NCI-H748 (cell line): ENCODE results near the gene LUC7L3.

Experiments used
- DNase-seq: peaks from one replicate; lab custom pipeline; 2025; ENCODE audit not compliant: unreplicated experiment; lab: John Stamatoyannopoulos, UW

The LUC7L3 gene

GRCh38 chr17:50685691-50686493, 33.5 kb upstream of the LUC7L3 start:
- no peak for DNase-seq

- DNase-seq = no peak
These were observed 32.8 kb upstream of the LUC7L3 start for GRCh38 chr17:50686494-50687199.

DNA sequence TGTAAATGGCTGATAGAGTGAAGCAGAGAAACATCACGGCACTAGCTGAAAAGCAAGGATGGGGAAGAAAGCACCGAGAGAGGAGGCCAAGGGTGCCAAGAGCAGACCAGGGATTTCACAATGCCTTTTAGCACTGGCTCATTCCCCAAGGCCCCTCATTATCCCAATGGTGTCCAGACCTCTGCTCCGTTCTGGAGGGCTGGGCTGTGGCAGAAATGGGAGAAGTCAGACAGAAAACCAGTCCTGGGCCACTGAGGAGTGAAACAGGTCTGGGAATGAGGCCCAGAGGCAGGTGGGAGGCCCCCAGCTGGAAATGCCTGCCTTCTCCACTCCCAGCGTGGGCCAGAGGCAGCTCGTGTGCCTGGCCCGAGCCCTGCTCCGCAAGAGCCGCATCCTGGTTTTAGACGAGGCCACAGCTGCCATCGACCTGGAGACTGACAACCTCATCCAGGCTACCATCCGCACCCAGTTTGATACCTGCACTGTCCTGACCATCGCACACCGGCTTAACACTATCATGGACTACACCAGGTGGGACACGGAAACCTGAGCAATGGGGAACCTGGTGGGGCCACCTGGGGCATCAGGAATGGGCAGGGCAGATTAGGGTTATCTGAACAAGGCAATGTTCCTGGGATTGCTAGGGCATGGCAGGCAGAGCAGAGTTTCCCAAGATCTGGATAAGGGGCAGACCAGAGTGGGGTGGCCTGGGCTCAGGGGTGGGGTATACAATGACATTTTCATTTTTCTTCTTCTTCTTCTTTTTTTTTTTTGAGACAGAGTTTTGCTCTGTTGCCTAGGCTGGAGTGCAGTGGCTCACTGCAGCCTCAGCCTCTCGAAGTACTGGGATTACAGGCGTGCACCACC, 32.0 kb upstream of the LUC7L3 start:
- DNase-seq = no peak

DNA sequence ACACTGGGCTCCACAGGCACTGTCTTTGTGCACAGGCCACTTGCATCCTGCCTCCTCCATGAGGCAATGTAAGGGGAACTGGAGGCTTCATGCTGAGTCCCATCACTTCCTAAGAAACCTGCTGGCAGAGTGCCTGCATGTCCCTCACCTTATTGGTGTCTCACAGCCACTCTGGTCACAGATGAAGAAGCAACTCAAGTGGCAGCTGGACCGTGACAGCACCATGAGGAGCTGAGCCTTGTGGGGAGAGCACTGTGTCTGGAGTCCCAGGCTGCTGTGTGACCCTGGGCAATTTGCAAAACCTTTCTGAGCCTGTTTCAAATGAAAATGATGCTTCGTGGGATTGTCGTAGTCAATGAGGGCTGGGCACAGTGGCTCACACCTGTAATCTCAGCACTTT, 31.2 kb upstream of the LUC7L3 start:
- no peak for DNase-seq

DNA sequence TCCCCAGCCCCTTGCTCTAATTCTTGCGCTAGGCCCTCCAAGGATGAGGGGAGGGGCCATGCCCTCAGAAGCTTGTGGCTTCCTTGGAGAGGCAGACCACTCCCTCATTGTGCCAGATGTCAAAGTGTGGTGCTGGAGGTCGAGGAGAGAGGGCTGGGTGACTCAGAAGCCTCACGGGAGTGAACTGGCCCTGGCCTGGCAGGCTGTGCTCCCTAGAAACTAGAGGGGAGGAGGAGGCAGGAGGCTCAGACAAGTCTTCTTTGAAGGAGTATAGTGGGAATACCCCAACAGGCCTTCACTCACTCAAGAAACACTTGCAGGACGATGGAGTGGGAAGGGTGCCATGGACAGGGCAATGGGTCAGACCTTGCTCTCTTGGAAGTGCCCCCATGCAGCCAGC, 30.2 kb upstream of the LUC7L3 start:
- DNase-seq = no peak

DNA sequence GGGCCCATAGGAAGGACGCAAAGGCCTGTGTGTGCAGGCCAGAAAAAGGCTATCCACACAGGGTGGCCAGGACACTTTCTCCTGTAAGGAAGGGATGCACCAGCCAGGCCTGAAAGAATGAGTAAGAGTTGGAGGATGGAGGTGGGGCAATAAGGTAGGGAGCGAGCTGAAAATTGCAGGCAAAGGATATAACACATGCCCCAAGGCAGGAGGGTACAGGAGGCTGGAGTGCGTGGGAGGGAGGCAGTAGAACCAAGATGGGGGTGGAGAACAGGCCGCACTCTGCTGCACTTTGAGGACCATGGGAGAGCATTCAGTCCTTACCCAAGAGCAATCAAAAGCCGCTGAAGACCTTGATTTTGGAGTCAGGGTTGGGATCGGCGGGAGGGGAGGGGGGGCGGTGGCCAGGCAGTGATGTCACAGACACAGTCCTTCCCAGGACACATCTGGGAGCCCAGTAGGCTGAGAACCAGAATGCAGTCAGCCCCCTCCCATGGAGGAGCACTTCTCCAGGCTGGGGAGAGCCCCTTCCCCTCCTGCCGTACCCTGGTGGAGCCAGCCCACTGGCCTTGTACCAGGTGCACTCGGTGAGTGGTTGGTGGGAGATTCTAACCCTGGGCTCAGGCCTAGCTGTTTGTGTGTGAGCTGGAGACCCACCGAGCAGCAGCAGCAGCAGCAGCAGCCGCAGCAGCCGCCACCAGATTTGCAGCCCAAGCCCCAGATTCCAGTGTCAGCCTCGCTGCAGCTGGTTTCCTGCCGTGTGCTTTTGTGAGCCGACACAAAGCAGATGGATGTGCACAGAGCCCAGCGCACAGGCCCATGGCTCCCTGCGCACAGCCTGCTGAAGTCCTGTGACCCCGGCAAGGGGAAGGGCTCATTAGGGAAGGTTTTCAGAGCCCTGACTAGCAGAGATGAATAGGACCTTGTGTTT, 29.2 kb upstream of the LUC7L3 start:
- DNase-seq = no peak

GRCh38 chr17:50690887-50691549, 28.4 kb upstream of the LUC7L3 start:
- DNase-seq = no peak

DNA sequence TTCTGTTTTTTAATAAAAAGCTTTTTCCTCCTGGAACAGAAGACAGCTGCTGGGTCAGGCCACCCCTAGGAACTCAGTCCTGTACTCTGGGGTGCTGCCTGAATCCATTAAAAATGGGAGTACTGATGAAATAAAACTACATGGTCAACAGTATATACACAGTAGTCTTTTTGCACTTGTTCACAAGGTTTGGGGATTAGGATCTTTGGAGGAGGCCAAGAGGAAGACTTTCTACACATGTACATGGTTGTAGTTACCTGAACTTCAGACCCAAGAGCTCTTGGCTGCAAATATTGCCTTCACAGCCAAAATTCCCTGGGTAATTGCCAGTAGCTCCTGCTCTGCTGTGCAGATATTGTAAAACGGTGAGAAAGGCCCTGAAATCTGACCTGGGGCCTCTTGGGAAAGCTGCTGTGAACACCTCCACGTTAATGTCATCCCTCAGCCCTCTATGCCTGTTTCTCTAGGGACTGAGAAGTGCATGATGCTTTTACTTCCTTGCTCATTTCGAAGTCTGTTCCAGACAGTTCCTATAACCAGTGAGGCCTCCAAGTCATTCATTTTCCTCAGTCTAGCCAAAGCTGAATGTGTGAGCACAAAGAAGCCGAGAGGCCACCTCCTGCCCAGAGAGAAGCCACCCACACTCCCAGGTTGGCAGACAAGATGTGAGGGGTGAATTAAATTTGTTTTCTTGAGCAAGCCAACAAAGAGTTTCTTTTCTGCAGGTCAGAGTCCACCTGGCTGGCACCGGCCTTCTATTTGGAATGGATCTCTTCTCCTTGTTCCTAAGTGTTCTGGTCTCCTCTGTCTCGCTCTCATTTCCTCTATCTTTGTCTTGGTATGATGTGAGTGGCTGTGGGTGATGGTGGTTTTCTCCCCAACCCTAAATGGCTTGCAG, 27.6 kb upstream of the LUC7L3 start:
- no peak for DNase-seq

GRCh38 chr17:50692448-50693035, 26.9 kb upstream of the LUC7L3 start:
- DNase-seq = no peak

- no peak for DNase-seq
These were observed 26.2 kb upstream of the LUC7L3 start for GRCh38 chr17:50693036-50693682.

DNA sequence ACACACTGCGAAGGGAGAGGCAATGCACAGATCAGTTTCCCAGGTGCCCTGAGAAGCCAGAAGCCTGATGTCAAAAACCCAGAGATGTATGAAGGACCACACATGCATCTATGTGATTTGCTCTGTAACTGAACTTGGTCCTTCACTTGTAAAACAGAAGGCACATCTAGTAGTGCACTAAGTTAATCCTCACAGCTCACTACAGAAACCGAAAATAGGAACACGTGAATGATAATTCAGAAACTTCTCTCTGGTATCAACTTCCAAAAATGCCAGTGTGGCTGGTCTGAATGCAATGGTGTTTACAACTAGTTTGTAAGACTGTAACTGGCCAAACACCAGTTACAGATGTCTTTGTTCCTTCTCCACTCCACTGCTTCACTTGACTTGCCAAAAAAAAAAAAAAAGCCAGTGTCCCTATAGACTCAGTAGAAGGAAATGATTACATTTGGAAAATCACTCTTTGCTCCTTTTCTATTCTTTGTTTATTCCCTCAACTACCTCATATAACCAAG, 23.0 kb upstream of the LUC7L3 start:
- DNase-seq = no peak

DNA sequence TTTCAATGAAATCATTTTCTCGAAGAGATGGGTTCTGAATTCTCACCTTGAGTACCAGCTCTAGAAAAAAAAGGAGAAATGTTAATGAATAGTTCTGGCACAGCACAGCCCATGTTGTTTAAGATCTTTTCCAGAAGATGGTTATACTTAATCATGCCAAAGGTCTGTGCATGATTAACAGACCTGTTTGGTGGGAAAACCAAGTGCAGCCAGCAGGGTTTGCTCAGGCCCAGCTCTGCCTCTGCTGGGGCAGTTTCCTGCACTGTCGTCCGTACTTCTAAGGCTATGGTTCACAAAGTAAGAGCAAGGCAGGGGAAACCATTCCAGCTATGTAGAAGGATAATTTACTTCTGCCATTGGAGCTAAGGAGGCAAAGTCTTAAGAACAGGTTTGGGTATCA, 22.3 kb upstream of the LUC7L3 start:
- DNase-seq = no peak

DNA sequence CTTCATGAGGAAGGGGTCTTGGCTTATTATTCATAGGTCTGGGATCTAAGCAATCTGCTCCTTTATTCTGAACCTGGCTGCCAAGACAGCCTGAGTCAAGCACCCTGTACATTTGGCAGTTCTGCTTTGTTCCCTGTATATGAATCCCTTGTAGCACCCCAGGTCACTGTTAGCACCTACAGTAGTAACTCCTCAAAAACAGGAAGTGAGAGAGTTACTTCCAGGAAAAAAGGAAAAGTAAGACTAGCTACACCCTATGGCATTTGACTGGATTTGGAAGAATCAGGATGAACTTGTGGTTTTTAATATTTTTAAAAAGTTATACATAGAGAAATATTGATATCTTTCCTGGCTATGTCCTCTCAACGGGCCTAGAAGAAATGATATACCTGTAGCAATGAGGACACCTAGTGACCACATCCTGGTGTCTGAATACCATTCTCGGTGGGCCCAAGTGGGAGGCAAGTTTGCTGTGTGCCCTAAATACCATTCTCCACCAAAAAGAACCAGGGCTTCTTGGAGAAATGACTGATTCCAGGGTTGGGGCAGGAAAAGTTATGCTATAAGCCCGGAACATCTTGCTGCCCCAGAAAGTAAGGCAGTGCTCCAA, 21.6 kb upstream of the LUC7L3 start:
- no peak for DNase-seq

DNA sequence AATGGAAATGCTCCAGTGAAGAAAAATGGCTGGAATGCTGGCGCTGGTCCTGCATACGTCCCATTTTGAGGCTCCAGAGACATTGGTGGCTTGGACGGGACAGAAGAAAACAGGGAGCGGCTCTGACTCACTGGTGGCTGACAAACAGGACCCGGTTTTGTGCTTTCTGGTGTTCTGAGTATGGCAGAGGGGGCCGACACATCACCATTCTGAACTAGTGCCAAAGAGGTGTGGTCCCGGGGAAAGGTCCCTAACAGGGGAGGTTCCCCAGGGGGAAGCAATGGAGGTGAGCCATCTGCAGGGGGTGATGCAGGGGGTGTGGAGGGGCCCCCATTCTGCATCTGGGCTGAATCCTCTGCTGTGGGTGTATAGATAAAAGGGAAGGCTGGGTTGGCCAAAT, 20.0 kb upstream of the LUC7L3 start:
- DNase-seq = no peak

GRCh38 chr17:50703162-50703561, 16.2 kb upstream of the LUC7L3 start:
- no peak for DNase-seq

DNA sequence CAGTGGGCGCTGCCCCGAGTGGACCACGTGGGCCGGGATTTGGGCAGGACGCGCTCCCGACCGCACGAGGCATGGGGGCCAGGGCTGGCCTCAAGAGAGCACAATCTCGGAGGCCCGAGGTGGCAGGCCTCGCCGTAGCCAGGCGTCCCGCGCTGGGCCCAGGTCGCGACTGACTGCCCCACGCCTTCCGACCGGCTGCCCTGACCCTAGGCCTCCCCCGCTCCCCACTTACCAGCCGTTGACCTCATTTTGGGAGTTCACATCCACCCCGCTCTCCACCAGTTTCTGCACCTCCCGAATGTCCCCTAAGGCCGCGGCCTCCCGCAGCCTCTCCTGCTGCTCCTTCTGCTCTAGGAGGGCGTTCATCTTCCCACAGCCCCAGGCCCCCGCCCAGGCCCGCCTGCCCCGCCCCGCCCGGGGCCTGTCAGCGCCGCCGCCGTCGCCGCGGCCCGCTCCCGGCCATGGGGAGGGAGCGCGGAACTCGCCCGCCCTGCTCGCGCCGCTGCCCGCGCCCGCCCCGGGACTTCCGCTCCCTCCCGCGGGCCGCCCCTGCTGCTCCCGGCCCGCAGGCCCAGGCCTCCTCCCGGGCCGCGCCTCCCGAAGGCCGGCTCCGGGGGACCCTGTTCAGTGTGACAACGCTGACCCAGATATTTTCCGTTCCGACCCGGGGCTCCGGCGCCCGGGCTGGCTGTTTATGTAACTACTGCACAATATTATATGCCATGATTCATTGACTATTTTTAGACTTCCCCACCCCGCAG, 11.9 kb upstream of the LUC7L3 start, which contains the start of gene ANKRD40:
ANKRD40 (minus strand) TSS at position 626 of the 761 bp plus-strand sequence; CDS start at position 366, 260 bp downstream.
- peak; percentile 91 for DNase-seq
